ENCODE results near the gene ACOXL.

ACOXL gene

GRCh38 chr2:110759411-110759810, 27.0 kb downstream of the ACOXL start:
- DNase-seq: no peak

- DNase-seq: no peak
Measured at GRCh38 chr2:110764931-110765330, 32.6 kb downstream of the ACOXL start.

GRCh38 chr2:110766291-110766690, 33.9 kb downstream of the ACOXL start:
- no peak for DNase-seq

GRCh38 chr2:110768591-110768990, 36.2 kb downstream of the ACOXL start:
- no peak for DNase-seq

- no peak for DNase-seq
Measured at GRCh38 chr2:110770404-110770958, 38.1 kb downstream of the ACOXL start.

GRCh38 chr2:110770959-110771431, 38.6 kb downstream of the ACOXL start:
- no peak for DNase-seq

- DNase-seq: no peak
Measured at GRCh38 chr2:110771547-110772382, 39.4 kb downstream of the ACOXL start.

- no peak for DNase-seq
Measured at GRCh38 chr2:110772383-110772755, 40.0 kb downstream of the ACOXL start.

GRCh38 chr2:110773401-110773921, 41.1 kb downstream of the ACOXL start:
- DNase-seq: peak; percentile 2

- no peak for DNase-seq
Measured at GRCh38 chr2:110774701-110775100, 42.3 kb downstream of the ACOXL start.

GRCh38 chr2:110777531-110778311, 45.3 kb downstream of the ACOXL start:
- peak; percentile 31 for DNase-seq

- no peak for DNase-seq
Measured at GRCh38 chr2:110780461-110780860, 48.1 kb downstream of the ACOXL start.

GRCh38 chr2:110783196-110783873, 51.0 kb downstream of the ACOXL start:
- DNase-seq: no peak

GRCh38 chr2:110784047-110784631, 51.8 kb downstream of the ACOXL start:
- DNase-seq: no peak

GRCh38 chr2:110785439-110785838, 53.1 kb downstream of the ACOXL start:
- no peak for DNase-seq

GRCh38 chr2:110788976-110789375, 56.6 kb downstream of the ACOXL start:
- peak; percentile 34 for DNase-seq

- DNase-seq: no peak
Measured at GRCh38 chr2:110789706-110790105, 57.3 kb downstream of the ACOXL start.

GRCh38 chr2:110790907-110791306, 58.5 kb downstream of the ACOXL start:
- DNase-seq: no peak

GRCh38 chr2:110791435-110791834, 59.1 kb downstream of the ACOXL start:
- no peak for DNase-seq

GRCh38 chr2:110793034-110793433, 60.7 kb downstream of the ACOXL start:
- no peak for DNase-seq

GRCh38 chr2:110794390-110794789, 62.0 kb downstream of the ACOXL start:
- no peak for DNase-seq

- DNase-seq: no peak
Measured at GRCh38 chr2:110794951-110795350, 62.6 kb downstream of the ACOXL start.
